HG03196 (cell line): ENCODE measurements around the gene SAXO1.
"Not testable (repeated sequence)": the region's sequence is repeated elsewhere in the genome, so short reads cannot be mapped to it uniquely, and the experiment has no call there.

ENCODE experiments used
- ATAC-seq: cut with Tn5 transposase; IDR thresholded peaks from one replicate; pipeline ENCODE4 v1.9.1; 2021; ENCODE audit not compliant: unreplicated experiment

SAXO1 gene

DNA sequence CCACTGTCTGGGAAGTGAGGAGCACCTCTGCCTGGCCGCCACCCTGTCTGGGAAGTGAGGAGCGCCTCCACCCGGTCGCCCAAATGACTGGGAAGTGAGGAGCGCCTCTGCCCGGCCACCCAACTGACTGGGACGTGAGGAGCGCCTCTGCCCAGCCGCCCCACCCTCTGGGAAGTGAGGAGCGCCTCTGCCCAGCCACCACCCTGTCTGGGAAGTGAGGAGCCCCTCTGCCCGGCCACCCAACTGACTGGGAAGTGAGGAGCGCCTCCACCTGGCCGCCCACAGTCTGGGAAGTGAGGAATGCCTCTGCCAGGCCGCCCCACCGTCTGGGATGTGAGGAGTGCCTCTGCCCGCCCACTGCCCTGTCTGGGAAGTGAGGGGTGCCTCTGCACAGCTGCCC, 32.9 kb downstream of the SAXO1 start:
- ATAC-seq: no peak

DNA sequence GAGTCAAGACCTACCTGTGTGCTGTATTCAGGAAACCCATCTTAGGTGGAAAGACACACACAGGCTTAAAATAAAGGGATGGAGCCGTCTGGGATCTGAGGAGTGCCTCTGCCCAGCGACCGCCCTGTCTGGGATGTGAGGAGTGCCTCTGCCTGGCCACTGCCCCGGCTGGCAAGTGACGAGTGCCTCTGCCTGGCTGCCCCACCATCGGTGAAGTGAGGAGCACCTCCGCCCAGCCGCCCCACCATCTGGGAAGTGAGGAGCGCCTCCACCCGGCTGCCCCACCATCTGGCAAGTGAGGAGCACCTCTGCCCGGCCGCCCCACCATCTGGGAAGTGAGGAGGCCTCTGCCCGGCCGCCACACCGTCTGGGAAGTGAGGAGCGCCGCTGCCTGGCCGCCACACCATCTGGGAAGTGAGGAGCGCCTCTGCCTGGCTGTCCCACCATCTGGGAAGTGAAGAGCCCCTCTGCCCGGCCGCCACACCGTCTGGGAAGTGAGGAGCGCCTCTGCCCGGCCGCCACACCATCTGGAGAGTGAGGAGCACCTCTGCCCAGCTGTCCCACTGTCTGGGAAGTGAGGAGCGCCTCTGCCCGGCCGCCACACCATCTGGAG, 33.7 kb downstream of the SAXO1 start:
- ATAC-seq: no peak

DNA sequence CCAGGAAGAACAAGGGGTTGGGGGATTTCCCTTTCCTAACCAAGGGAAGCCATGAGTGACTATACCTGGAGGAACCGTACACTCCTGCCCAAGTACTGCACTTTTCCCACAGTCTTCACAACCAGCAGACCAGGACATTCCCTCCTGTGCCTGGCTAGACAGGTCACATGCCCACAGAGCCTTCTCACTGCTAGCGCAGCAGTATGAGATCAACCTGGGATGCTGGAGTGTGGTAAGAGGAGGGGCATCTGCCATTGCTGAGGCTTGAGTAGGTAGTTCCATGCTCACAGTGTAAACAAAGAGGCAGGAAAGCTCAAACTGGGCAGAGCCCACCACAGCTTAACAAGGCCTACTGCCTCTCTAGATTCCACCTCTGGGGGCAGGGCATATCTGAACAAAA, 35.9 kb downstream of the SAXO1 start:
- ATAC-seq: no peak

- no peak for ATAC-seq
These were observed 36.8 kb downstream of the SAXO1 start for GRCh38 chr9:18996211-18996610.

DNA sequence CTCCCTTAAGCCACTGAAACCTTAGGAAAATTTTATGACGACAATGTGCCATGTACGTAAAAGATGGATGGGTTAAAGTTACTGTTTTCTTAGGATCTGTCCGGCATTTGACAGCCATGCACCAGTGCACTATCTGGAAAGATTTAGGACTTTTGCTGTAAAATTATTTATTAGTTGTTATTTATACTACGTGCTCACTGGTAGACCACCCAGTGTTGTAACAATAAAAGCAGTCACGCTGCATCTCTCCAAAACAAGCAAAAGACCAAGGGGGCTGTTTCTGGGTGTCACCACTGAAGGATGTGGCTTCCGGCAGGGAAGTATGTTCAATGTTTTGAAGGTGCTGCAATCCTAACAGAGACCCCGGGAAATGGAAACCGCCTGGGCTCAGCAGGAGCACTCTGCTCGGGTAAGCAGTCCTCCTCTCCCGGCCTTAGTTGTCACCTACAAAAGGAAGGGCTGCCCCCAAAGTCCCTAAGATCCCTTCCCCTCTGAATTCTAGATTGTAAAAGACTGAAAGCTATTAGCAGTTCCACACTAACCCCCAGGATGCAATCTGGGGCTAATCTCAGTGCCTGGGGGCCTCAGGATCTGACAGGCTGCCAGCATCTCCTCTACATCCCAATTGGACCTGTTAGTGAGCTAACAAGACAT, 38.6 kb downstream of the SAXO1 start:
- ATAC-seq: no peak

DNA sequence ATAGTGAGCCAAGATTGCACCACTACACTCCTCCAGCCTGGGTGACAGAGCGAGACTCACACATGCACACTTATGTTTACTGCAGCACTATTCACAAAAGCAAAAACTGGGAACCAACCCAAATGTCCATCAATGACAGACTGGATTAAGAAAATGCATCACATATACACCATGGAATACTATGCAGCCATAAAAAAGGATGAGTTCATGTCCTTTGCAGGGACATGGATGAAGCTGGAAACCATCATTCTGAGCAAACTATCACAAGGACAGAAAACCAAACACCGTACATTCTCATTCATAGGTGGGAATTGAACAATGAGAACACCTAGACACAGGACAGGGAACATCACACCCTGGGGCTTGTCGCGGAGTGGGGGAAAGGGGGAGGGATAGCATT, 41.8 kb downstream of the SAXO1 start:
- ATAC-seq: not testable (repeated sequence)

GRCh38 chr9:18990494-18990893, 42.5 kb downstream of the SAXO1 start:
- no peak for ATAC-seq

DNA sequence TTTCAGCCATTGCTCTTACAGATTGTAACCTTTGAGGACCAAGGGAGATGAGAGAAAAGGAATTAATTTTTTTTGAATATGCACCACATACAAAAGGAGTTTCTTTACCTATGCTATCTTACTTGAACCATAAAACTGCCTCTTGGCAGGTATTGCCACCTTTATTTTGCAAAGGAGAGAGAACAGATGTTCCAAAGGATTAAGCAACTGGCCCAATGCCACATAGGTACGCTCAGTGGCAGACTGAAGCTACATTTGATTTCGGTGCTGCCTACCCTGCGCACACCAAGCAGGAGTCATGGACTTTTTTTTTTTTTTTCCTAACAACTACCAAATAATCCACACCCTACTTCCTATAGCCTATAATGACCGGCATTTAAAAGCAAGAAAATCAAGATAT, 43.1 kb downstream of the SAXO1 start:
- ATAC-seq: no peak

GRCh38 chr9:18989097-18989496, 43.9 kb downstream of the SAXO1 start:
- ATAC-seq: no peak

GRCh38 chr9:18988003-18988402, 45.0 kb downstream of the SAXO1 start:
- ATAC-seq: no peak

DNA sequence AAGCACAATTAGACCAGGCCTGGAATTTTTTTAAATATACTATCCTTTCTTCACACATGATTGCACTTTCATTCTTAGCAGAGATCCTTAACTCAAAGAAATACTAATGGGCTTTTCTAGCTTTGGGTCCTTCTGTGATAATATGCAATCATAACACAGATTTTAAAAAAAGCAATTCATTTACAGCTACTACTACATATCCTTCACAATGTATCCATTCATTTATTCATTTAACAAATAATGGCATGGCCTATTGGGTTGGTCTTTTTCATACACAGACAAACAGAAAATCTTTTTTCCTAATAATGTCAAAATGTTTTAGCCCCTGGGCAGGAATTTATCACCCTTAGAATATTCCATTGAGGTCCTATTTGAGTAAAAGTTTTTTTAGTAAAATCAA, 47.0 kb downstream of the SAXO1 start:
- ATAC-seq: no peak

GRCh38 chr9:18985464-18985951, 47.5 kb downstream of the SAXO1 start:
- no peak for ATAC-seq

DNA sequence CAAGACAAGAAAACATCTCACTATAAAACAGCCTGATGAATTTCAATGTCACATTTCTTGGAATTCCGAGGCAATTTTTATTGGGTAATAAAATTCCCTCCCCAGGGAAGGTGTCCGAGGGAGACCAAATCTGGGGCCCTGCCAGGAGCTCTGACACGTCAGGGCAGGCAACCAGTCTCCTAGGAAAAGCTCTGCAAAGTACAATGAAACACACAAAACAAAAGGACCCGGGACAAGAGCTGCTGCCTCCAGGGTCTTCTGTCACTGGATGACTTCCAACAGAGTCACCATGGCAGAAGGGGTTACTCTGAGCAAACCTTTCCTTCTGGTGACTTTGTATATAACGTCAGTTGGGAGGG, 50.8 kb downstream of the SAXO1 start:
- no peak for ATAC-seq

- no peak for ATAC-seq
These were observed 51.3 kb downstream of the SAXO1 start for GRCh38 chr9:18981476-18982261.

DNA sequence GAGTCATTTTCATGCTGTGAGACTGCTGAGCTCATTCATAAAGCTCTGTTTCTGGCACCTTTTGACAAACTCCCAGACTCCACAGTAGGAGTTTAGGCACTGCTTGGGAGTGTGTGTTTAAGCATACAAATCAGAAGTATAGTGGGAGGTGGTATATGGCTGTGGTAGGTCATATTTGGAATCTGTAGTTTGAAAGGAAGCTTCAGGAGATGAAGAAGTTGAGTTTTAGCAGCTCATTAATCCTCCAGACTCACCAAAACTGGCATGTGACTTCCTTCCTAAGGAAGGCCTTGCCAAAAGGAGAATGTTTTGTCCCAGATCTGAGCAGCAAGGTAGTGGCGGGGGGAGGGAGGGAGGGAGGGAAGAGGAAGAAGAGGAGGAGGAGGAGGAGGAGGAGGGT, 52.8 kb downstream of the SAXO1 start:
- no peak for ATAC-seq

DNA sequence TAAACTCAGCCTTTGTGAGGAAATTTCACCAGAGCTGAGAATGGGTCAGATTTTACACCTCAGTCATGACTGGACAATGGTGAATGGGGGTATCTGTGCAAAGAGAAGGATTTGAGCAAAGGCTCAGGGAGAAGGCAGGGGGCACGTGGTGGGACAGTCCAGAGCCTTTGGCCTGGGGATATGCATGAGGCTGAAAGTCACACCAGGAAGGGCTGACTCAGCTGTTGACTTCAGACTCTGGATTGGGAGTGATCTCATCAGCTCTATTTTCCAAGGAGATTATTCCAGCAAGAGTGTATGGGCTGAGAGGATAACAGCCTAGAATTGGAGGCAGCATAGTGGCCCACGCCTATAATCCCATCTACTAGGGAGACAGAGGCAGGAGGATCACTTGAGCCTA, 53.6 kb downstream of the SAXO1 start:
- ATAC-seq: no peak

DNA sequence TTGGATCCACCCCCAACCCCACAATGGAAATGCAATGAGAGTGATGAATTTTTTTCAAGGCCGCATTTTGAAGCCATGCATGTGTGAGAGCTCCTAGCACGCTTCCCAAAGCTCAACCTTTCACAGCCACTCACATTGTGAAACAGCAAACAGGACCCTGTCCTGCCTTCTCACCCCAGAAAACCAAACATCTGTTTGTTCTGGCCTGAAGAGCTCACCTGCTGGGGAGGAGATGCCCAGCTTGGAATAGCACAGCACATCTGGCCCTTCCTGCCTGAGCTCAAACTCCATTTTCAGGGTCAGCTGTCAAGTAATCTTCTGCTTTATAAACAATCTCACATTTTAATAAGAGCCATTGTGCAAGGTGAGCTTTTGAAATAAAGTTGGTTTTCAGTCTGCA, 54.8 kb downstream of the SAXO1 start:
- ATAC-seq: no peak

- ATAC-seq: no peak
These were observed 56.1 kb downstream of the SAXO1 start for GRCh38 chr9:18976709-18977531.

GRCh38 chr9:18976221-18976708, 56.7 kb downstream of the SAXO1 start:
- no peak for ATAC-seq

- no peak for ATAC-seq
These were observed 59.7 kb downstream of the SAXO1 start for GRCh38 chr9:18973348-18973747.

DNA sequence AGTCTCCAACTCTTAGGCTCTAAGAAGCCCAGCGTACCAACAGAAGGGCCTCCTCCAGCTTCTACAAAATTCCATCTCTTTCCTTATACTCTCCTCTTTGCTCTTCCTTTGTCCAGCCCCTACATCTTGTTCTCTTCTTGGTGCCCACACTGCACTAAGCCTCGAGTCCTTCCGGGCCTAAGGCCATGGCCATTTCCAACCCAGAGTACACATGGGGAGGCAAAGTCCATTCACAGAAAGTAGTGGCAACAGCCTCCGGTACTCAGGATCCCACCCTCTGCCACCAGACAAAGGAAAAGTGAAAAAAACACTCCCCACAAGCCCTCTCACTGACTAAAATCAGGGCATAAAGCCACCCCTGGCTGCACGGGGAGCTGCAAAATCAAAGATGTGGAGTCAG, 60.3 kb downstream of the SAXO1 start:
- ATAC-seq: no peak
